HG03175 (cell line): ENCODE results near the gene C16orf74.

Experiments
- ATAC-seq: cut with Tn5 transposase; IDR thresholded peaks from one replicate; pipeline ENCODE4 v1.9.1; 2021; ENCODE audit warnings: mild to moderate bottlenecking, moderate library complexity; ENCODE audit not compliant: unreplicated experiment

The C16orf74 gene

DNA sequence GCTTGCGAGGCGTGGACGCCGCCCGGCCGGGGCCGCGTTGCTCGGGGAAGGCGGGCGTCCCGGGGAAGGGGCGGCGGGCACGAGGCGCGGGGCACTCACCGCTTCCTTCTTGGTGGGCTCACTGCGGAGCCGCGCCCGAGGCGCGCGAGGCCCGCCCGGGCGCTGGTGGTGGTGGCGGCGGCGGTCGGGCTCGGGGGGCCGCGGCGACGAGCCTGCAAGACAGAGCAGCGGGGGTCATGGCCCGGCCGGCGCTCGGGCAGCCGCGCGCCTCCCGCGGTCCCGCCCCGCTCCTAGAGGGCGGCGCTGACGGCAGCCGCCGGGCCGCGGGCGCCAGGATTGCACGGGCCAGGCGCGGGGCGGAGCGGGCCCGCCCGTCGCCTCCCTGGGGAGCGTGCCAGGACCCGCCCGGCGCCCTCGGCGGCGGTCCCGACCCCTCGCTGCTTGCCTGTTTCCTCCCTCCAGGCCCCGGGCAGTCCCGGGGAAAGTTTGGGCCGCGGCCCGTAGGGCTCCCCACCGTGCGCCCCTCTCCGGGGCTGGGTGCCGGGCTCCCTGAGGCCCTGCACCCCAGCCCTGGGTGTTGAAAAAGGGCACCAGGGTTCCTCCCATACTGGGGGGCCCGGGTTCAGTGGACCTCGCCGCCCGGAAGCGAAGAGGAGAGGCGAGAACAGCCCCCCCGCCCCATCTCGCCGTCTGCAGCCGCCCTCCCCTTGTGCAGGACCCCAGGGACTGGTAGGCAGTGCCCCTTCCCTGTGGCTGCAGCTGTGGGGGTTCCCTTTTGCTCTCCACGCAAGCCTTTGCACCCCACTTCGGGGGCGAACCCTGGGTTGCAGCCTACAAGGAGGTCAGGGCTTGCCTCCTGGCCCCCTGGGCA is at the start of gene C16orf74:
C16orf74 (minus strand) TSS at position 270 of the 871 bp plus-strand sequence. CDS start 15,879 bp downstream, outside the sequence.
- ATAC-seq, result no peak

DNA sequence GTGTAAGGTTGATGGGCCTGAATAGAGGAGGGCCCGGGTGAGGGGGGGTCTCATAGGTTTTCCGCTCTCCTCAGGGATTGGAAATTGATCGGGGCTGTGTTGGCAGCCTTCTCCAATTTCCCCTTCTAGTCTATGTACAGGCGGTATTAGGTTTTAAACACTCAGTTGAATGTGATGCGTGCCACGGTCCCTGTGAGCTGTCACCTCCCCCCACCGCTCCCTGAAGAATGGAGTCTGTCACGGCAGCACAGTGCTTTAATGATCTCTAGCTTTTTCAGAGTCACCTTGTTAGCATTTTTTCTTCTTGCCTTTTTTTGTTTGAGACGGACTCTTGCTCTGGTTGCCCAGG is 49.4 kb upstream of the C16orf74 start:
- no peak for ATAC-seq

DNA sequence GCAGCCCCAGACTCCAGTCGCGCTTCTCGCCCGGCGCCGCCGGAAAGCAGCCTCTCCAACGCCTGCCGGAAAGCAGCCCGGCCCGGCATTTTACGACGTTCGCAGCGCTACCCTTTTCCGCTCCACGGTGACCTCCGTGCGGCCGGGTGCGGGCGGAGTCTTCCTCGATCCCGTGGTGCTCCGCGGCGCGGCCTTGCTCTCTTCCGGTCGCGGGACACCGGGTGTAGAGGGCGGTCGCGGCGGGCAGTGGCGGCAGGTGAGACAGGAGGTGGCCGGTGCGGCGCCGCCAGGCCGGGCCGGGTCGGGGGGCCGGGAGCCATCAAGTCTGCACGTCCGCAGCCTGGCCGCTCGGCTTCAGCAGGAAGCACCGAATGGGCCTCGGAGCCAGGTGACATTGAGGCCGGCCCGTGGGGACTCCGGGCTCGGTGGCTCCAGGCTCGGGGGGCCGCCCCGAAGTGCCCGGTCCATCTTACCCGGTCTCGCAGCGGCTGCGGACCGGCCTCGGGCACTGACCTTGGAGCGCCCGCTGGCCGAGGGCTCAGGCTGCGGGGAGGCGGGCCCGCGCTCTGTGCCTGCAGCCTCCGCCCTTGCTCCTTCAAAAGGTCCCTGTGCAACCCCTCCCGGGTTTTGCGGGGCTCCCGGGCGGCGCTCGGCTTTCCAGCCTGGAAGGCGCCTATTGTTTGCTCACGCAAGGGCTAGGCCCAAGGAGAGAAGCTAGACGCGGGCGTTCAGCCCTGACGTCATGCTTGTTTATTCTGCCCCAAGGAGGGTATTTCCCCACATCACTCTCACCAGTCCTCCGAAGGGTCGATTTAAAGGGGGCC is 48.8 kb upstream of the C16orf74 start, which contains the start of the genes COX4I1 and EMC8:
COX4I1 (plus strand) TSS at position 199 of the 824 bp plus-strand sequence. CDS start 1,511 bp downstream, outside the sequence.
EMC8 (minus strand) TSS at position 48 of the 824 bp plus-strand sequence. CDS start 249 bp downstream, outside the sequence.
- peak; percentile 81 for ATAC-seq

DNA sequence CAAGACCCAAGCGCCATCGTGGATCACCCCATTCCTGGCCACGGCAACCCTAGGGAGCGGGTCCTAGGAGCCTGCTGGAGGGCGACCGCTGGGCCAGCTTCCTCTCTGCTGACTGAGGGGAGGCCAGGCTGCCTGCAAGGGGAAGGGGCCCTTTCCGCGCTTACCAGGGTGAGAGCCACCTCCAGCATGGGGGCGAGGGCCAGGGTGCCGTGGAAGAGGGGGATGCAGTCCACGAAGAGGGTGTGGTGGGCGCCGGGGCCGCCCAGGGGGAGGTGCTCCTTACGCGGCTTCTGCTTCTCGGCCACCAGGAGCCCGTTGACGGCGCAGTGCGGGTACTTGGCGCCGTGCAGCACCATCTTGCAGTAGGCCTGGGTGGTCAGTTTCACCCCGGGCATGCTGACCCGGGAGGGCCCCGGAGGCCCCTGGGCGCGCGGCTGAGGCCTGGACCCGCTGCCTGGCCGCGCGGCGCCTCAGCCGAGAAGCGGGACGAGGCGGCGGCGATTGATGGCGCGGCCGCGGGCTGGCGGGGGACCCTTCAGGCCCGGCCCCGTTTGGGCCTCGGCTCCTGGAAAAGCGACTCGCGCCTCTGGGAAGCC is 48.1 kb upstream of the C16orf74 start:
- ATAC-seq, result peak; percentile 38

DNA sequence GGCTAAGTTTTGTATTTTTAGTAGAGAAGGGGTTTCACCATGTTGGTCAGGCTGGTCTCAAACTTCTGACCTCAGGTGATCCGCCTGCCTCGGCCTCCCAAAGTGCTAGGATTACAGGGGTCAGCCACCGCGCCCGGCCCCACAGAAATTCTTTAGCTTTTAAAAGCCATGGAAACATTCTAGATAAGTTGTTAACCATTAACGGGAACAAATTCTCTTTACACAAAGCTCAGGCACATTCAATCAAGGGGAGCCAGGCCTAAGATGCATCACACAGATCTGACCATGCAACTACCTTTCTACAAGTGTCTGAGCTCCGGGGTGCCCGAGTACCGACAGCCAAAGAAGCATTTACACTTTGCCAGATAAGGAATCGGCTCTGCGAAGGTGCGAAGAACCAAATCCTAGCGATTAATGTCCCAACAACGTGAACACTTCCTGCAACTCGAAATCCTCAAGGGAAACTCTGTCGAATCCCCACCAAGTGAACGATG is 47.4 kb upstream of the C16orf74 start:
- ATAC-seq, result no peak

DNA sequence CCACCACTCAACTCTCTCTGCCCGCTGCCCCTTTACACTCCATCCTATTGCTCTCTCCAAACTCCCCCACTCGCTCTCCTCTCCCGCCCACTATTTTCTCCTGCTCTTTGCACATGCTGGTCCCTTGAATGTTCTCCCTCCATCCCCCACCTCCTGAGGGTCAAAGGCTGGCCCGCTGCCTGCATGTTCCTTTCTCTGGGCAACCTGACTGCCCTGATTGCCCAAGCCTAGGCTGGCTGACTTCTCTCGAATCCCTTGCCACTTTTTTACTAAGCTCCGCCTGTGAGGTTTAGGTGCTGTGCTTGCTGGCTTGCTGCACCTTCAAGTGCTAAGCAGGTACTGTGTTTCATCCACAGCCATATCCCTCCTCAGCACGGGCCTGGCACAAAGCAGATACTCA is 45.7 kb upstream of the C16orf74 start:
- ATAC-seq, result no peak

DNA sequence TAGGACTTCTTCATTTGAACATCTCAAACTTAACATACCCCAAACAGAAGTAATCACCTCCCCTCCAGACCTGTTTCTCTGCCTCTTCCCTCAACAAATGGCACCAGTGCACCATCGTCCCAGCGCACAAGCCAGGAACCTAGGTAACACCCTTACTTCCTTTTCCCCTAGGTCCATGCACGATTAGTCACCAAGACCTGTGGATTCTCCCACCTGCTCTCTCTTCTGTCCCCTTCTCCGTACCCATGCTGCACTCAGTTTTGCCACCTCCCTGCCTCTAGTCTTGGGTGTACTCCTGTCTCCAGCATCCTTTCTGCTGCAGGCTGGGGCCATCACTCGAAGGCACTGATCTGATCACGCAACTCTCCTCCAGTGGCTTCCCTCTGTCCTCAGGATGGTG is 45.3 kb upstream of the C16orf74 start:
- ATAC-seq, result no peak

DNA sequence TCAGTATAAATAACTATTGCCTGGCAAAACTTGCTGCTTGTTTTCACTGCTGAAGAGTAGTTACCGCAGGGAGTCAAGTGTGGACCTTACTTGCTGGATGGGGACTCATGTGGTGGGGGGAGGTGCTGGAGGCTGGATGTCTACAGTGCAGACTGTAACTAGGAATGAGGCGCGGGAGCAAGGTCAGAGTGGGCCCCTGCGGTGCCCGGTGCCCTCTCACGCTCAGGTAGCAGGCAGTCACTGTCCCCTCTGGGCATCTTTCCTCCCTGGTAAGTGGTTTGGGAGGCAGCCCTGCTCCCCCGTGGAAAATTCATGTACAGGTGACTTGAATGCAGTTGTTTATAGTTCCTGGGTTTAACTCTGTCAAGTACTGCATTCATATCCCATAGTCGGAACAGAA is 43.8 kb upstream of the C16orf74 start:
- ATAC-seq, result no peak

DNA sequence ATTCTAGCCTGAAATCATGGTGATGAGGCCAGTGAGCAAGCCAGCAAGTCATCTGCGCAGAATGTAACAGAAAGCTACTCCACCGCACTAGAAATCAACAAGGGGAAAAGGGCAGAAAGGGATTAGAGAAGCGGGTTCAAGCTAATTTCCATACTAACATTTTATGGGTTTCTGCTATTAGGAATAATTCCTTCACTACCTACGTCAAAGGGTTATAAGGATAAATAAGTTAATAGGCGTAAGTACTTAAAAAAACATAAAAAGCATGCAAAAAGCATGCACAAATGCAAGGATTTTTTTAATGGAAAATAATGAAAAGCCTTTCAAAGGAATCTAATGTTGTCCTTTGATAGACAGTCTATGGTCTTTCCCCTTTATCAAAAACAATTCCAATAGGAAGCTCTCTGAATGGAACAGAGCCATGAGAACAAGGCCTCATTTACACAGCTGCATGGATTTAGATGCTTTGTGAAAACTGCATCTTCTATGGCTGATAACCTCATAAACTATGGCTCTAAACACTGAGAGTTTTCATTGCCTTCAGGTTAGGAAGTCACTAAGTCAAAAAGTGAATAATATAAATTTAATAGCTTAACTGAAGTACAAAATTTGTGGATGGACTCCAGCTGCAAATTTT is 42.9 kb upstream of the C16orf74 start:
- ATAC-seq, result no peak

DNA sequence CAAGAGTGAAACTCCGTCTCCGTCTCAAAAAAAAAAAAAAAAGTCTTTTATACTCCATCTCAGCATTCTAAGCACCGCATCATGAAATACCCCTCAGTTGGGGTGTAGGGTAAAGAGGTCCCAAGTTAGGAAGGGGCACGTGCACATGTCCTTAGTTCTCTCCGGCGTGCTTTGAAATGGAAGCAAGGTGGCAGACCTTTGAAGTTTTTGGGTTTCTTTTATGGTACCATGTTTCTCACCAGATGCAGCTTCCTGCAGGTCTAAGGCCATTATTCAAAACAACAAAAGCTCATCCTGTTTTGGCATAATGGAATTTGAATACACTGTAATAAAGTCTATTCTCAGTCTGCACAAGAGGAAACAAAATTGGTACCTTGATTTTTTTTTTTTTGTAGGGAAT is 38.9 kb upstream of the C16orf74 start:
- ATAC-seq, result no peak

DNA sequence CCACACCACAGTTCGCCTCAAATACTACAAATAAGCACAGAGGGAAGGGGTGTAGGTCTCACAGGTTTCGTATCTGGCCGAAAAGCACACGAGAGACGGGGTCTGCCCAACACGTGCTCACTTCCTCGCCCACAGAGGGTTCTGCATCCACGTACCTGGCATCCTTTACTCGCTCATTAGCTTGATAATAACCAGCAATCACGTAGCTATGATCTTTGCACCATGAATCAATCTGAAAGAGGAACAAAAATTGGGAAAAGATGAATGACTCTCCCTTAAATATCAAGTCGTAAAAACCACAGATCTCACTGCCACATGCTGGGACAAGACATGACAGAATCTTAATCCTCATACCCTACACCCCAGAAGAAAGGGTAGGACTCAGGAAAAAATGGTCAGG is 37.9 kb upstream of the C16orf74 start:
- no peak for ATAC-seq

DNA sequence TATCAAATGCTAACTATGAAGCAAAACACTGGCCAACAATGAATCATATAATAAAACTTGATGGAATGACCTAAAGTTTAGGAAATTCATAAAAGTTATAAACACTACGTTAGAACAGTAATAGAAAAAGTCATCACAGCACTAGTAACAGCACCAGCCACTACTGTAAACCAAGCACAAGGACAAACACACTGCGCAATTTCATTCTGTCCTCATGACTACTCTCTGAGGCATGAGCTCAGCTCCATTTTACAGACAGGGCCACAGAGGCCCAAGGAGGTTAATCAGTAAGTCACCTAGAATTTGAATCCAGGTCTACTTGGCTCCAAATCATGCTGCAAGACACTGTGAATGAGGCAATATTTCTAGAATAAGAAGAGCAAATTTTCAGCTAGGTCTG is 35.0 kb upstream of the C16orf74 start:
- ATAC-seq, result no peak

DNA sequence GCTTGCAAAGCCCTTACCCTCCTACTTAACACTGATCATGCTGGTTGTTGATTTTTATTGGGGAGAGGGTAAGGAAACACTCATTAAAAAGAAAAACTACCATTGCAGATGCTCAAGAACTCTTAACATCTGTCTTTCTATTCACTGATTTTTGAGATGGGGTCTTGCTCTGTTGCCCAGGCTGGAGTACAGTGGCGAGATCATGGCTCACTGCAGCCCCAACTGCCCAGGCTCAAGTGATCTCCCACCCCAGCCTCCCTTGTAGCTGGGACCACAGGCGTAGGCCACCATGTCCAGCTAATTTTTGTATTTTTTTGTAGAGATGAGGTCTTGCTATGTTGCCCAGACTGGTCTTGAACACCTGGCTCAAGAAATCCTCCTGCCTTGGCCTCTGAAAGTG is 33.9 kb upstream of the C16orf74 start:
- no peak for ATAC-seq

DNA sequence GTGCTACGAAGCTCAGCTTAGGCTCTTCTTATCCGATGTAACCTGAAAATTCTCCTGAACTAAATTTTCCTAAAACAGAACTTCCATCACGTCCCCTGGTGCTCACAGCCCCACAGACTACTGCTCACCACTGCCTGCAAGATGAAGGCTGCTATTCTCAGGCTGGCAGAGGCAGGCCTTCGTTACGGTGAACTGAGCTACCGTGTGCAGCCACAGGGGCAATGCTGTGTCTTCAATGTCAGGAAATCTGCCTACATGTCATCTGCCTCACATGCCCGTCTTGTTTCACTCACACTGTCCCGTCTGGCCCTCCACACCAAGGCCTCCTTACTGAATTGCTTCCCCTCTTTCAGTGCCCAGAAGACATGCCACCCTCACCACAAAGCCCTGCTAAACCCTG is 32.5 kb upstream of the C16orf74 start:
- no peak for ATAC-seq

DNA sequence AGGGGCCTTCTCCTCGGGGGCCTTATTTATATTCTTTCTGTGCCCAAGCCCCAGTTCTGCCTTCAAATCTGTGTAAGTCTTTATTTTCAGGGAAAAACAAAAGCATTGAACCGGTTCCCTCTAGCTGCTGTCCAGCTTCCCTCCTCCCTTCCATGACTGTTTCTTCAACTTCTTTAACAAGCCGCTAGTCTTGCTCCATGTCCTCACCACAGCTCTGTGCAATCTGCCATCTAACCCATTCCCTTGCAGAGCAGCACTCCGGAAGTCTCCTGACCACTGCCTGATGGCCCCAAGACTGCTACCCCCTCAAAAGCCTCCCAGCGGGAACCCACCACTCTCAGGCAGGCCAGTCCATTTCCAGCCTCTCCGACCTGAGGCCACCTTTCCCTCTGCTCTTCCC is 31.6 kb upstream of the C16orf74 start:
- no peak for ATAC-seq

DNA sequence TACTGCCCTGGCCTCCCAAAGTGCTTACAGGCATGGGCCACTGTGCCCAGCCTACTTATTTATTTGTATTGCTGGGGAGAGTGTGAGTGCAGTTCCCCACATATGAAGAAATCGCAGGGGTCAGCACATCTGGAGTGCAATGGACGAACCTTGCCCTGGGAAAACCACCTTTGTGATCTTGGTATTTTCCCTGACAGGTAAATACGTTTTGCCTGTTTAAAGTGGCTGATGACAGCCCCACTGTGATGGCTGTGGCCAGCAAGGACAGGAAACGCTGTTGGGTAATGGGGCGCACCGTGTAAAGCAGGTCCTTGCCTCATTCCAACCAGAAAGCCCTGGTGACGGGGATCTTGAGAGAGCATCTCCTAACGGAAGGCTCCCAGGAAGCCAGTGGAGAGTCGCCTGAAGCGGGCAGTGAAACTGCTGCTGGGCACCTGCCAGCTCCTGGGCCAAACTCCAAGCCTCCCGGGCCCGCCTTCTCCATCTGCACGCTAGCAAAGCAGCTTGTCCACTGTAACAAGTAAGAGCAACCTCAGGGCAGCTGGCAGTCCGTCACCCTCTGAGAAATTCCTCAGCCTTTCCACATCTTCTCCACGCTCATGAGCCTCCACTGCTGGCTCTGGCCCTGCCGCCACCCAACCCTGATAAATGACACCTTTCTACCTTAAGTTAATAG is 30.9 kb upstream of the C16orf74 start:
- no peak for ATAC-seq

DNA sequence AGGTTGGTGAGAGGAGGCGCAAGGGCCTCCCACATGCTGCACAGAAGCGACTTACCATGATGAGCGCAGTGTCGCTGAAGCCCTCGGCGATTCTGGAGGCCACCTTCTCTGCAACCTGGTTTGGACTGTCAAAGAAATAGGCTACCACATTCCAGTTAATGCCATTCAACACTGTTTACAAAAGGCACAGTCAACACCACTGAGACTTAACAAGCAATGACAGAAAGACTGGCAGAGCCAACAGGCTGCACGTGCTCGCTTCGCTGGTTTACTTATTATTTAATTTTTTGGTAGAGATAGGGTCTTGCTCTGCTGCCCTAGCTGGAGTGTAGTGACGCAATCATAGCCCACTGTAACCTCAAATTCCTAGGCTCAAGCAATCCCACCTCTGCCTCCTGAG is 30.3 kb upstream of the C16orf74 start:
- ATAC-seq, result no peak

DNA sequence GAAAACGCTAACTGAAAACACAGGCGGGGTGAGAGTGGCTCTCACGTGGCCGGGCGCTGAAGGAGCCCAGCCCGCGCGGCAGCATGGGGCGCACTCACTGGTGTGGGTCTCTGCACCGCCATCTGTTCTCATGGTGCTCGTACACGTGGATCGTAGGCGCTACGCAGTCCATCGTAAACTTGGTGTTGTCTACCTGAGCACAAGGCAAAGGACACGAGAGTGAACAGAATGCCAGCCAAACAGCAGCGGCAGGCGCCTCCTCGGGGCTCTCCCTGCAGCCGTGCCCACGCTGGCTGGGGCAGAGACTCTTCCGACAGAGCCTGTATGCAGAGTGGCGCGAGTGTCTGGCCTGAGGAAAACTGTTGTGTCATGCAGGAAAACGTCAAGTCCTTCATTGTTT is 29.4 kb upstream of the C16orf74 start:
- ATAC-seq, result no peak

DNA sequence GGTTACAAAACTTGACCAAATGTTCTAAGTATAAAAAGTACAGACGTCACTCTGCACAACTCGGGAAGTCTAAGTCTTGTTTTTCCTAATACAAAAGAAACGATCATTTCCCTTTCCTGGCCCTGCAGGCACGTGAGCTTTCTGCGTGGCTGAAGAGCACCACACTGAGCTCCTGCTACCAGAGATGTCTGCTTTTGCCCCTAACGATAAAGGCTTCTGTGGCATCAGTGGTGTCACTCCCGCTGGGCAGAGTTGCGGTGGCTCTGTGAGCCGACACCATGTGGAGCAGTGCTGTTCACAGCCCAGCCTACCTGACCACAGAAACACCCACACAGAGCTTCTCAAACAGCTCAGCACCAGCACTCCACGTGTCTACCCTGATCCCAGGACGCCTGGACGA is 28.0 kb upstream of the C16orf74 start:
- ATAC-seq, result no peak

DNA sequence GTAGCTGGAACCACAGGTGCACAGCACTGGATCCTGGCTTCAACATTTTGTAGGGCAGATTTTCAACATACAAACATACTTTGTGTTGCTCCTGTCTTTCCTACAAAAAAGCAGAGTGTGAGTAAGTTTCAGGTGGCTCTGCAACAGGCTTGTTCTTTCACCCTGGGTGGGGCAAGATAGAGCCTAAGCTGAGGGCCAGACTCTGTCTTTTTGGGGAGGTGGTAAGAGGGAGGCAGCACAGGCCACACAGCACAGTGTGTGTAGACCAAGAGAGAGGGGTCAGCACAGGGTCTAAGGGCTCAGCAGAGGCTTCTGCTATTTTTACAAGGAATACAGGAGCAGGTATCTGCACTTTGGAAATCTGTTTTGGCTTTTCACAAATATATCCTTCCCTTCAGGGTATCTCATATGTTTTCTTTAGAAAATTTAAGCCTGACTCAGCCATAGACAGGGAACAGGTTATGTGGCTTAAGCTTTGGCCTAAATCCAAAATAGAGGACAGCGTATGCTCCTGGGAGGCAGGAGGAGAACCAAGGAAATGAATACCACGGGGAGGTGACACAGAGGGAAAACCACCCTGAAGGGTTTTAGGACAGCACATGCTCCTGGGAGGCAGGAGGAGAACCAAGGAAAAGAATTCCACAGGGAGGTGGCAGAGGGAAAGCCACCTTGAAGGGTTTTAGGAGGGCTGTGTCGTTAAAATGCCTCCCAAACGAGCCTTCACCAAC is 26.9 kb upstream of the C16orf74 start:
- no peak for ATAC-seq
